SK-MEL-5 (cell line): ENCODE results near the gene EXTL1. TPM values are rescaled to one million over a fixed set of nuclear protein-coding genes. Genes with fewer than 3 reads are reported as not detected.

Experiments used
- DNase-seq: peaks from one replicate; pipeline ENCODE4 v3.0.0-alpha.2; 2016; ENCODE audit warnings: low read depth, low spot score
- in situ Hi-C: cut with HindIII; loops from 2 replicates; pipeline ENCODE4 v1.10.0; 2016; ENCODE audit warnings: low sequenced_read_pairs, high pct_unique_total_duplicates, low pct_unique_long_range_greater_than_20kb
- total RNA-seq: library from RNA; depleted of rRNA; stranded (reverse); fragments of >200 nt; shearing (Covaris generic); gene quantifications from 2 replicates; pipeline ENCODE4 v1.2.3, GENCODE V29; 2014

The EXTL1 gene
- total RNA-seq, 1 experiment from 2014 or later, result 7.0 TPM

DNA sequence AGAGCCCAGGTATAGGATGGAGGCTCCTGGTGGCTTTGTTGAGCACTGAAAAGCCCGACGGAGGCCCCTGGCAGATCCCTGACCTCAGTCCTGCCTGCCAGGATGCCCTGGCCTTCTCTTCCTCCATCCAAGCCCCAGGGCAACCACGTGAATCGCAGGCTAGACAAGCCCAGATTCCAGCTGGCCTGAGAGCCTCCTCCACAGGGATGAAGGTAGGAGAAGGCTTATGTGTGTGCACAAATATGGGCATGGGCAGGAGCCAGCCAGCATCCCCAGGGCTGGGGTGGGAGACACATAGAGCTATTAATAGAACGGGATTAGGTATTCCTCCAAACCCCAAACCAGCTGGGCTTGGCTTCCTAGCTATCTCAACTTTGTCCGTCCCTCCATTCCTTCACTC is 4.0 kb upstream of the EXTL1 start:
- DNase-seq, result no peak
- in situ Hi-C loops, result no loop called here

DNA sequence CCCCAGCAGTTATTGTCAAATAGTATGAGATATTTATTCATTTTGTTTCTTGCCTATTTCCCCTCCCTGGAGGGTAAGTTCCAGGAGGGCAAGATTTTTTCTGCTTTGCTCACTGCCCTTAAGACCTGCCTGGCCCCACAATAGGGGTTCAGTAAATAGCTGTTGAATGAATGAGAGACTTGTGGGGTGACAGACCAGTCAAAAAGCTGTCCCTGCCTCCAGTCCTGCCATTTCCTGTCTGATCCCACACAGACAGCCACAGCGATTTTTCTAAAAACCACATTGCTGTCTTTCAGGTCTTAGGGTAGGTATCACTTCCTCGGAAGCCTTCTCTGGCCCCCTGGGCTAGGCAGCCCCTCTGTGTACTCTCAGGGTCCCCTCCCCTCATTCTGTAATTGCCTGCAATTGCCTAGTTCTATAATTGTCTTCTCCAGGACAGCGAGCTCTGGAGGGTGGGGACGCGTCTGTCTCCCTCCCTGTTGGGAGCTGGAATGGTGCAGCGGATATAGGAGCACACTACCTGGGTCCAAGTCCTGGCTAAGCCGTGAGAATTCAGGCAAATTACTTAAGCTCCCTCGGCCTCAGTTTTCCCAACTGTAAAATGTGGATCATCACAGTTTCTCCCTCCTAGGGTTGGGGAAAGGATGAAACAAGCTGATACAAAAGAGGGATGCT is 1.8 kb upstream of the EXTL1 start:
- in situ Hi-C loops, result no loop called here
- no peak for DNase-seq

- no peak for DNase-seq
- in situ Hi-C loops, result no loop called here
Measured at GRCh38 chr1:26020330-26020768, 1.2 kb upstream of the EXTL1 start.

DNA sequence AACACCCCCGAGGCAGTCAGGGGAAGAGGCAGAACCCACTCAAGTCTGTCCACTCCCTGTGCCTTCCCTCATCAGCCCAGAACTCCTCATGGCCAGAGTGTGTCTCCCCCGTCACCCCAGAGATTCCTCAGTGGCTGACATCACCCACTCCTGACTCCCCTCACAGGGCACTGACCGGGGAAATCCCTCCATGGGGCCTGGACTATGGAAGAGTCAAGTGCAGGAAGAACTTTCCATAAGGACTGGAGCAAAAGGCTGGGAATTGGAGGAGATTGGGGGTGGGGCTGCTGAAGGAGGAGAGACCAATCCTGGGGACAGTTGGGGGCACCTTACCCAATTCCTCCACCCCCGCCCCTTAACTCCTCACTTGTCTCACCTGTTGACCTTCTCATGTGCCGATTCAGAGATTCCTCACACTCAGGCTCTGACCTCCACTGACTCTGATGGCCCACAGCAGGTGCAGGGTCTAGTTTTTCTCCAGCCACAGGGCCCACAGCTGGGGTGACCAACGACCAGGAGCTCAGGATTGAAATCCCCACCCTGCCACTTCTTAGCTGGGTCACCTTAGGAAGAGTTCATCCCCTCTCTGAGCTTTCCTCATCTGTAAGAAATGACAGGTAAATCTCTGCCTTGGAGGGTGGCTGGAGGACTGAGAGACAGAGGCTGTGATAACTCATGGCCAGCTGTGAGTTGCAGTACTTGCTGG is 481 bp upstream of the EXTL1 start:
- in situ Hi-C loops, result no loop called here
- DNase-seq, result no peak

- DNase-seq, result no peak
- in situ Hi-C loops, result no loop called here
Measured at GRCh38 chr1:26022404-26022779, 817 bp downstream of the EXTL1 start.

DNA sequence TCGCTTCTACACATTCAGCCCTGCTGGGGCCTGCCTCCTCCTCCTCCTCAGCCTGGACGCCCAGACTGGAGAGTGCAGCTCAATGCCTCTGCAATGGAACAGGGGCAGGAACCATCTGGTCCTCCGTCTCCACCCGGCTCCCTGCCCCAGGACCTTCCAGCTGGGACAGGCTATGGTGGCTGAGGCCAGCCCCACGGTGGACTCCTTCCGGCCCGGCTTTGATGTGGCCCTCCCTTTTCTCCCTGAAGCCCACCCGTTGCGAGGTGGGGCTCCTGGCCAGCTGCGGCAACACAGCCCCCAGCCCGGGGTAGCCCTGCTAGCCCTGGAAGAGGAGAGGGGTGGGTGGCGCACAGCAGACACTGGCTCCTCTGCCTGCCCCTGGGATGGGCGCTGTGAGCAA is 1.4 kb downstream of the EXTL1 start:
- DNase-seq, result no peak
- in situ Hi-C loops, result no loop called here

GRCh38 chr1:26023826-26024225 is 2.3 kb downstream of the EXTL1 start:
- DNase-seq, result peak; percentile 41
- in situ Hi-C loops, result no loop called here

- in situ Hi-C loops, result no loop called here
- no peak for DNase-seq
Measured at GRCh38 chr1:26025060-26025459, 3.5 kb downstream of the EXTL1 start.

DNA sequence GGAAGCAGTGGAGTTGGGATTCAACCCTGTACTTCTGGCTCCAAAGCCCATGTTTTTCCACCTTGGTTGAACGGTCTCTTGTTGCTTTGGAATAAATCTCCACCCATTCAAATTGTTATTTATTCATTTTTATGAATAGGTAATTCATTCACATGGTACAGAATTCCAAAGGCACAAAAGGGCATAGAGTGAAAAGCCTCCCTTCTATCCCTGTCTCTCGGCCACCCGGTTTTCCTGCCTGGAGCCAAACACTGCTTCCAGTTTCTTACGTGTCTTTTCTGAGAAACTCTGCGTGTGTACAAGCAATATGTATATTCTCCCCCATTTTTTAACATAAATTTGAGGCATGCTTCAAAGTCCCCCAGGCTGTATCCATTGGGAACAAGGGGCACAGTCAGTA is 3.9 kb downstream of the EXTL1 start:
- in situ Hi-C loops, result no loop called here
- DNase-seq, result peak; percentile 85

DNA sequence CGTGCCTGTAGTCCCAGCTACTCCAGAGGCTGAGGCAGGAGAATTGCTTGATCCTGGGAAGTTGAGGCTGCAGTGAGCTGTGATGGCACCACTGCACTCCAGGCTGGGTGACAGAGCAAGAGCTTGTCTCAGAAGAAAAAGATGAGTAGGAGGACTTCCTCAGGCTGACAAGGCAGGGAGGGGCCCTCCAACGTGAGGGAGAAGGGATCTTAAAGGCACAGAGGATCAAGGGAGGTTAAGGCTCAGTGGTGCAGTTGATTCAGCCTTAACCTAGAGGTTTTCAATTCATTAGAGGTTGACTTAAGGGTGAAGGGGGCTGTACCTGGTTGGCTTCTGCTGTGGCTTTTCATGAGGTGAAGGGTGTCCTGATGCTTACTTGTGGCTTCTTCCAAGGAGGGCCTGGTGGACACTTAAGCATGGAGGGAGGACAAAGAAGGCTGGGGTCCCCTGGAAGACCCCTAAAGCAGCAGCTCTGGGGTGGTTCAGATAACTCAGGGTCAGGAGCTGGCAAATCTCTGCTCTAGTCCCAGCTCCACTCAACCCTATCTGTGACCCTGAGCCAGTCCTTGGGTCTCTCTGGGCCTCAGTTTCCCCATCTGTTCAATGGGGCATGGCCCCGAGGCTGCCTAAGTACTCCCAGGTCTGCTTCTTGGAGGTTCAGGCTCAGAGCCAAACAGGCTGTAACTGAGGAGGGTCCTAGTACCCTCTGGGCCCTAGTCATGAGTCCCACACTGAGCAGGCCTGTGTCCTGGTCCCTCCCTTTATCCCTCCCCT is 6.3 kb downstream of the EXTL1 start:
- peak; percentile 57 for DNase-seq
- in situ Hi-C loops, result no loop called here

GRCh38 chr1:26028490-26028980 is 7.0 kb downstream of the EXTL1 start:
- peak; percentile 97 for DNase-seq
- in situ Hi-C loops, result no loop called here

DNA sequence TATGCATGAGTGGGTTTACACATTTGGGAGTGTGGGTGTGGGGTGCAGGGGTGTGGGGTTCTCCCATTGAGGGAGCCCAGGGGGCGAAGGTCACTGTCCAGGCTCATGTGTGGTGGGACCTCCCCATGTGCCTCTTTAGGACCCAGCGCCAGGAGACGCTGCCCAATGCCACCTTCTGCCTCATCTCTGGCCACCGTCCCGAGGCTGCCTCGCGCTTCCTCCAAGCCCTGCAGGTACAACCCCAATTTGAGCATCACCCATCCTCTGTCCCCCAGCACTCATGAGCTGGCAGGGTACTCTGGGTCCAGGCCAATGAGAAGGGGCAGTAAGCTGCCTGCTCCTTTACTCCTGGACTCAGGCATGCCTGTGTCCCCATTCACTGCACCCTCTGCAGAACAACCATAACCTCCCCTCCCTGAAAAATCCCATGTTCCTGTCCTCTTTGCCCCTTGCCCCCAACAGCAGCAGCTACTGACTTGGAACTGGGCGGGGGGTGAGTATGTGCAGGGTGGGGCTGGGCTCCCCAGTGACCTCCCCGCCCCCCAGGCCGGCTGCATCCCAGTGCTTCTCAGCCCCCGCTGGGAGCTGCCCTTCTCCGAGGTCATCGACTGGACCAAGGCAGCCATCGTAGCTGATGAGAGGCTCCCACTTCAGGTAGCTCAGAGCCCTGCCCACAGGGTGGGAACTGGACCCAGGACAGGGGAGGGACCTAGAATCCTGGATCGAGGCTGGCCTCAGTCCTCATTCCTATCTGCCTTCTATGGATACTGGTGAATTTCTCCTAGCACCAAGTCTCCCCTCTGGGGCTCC is 7.7 kb downstream of the EXTL1 start:
- DNase-seq, result no peak
- in situ Hi-C loops, result no loop called here

DNA sequence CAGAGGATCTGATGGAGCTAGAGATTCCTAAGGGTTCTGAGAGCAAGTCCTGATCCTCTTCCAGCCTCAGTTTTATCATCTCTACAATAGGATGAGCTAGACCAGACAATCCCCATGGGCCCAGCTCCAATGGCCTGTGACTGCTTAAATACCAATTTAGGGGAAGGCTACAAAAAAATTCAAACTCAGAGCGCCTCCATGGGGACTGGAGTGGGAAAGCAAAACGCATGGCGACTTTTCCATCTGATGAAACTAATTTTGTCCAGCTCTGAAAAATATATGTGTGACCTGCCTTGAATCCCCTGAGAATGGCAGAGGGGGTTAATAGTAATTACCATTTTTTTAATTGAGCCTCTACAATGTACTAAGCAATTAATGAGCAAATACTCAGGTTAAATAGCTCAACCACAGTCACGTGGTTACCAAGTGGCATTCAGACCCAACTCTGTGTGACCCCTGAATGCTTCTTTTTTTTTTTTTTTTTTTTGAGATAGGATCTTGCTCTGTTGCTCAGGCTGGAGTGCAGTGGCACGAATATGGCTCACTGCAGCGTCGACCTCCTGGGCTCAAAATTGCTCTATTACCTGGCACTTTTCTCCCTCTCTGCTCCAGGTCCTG is 8.4 kb downstream of the EXTL1 start:
- in situ Hi-C loops, result no loop called here
- DNase-seq, result peak; percentile 82

GRCh38 chr1:26031196-26031595 is 9.6 kb downstream of the EXTL1 start:
- in situ Hi-C loops, result no loop called here
- no peak for DNase-seq

DNA sequence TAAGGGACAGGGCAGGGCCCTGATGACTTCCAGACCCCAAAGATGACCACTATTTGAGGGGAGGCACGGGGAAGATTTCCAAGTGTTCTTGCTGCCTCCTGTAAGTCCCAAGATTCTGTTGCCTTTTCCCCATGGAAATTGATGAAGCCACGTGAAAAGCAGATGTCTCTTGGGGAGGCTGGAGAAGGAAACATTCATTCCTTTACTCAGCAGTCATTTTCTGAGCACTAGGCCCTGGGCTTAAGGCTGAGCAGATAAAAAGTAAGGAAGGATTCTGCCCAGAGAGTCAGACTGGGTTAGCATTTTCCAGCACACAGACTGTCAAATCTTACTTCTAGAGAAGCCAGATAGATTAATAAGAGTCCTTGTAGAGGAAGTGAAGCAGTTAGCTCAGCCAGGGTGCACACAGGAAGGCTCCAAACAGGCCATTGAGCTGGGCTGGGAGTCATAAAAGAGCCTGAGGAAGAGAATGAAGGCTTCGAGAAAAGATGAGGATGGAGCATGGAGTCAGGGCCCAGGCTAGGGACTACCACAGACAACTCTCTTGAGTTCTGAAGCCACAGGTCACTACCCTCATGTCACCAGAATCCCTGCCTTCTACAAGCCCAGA is 10.1 kb downstream of the EXTL1 start:
- in situ Hi-C loops, result no loop called here
- no peak for DNase-seq

DNA sequence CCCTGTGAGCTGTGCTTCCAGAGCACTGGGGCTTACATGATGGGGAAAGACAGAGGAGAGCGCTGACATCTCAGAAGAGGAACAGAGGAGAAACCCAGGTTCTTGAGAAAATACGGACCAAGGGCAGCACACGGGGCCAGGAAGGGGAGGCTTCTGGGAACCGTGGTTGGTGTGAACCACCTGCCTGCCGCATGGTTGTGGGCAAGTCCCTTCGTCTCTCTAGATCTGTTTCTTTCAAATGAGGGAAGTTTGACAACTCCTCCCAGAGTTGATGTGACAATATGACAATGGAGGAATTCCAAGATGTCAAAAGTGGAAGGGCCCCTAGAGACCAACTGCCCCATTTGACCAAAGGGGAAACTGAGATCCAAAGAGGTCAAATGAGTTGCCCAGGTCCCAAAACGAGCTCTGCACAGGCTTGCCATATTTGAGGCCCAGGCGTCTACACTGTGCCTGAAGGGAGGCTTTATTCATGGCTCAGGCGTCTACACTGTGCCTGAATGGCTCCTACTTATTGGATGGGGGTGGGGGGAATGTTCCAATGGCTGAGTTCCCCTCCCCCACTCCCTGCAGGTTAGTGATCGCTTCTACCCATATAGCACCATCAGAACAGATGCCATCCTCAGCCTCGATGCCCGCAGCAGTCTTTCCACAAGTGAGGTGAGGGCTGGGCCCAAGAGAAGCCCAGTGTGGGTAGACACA is 11.2 kb downstream of the EXTL1 start:
- no peak for DNase-seq
- in situ Hi-C loops, result no loop called here
